ENCODE results near the gene CA14.
"Not testable (repeated sequence)": the region's sequence is repeated elsewhere in the genome, so short reads cannot be mapped to it uniquely, and the experiment has no call there.

CA14 gene

GRCh38 chr1:150212070-150212469 lies 45.5 kb upstream of the CA14 start:
- TF ChIP-seq EZH2phosphoT487 (conservative IDR thresholded peaks at IDR 0.05; ENCODE audit: low read length) (no peak), CTCF (IDR thresholded peaks at IDR 0.05; ENCODE audit: insufficient read depth, low read length, poor library complexity, severe bottlenecking) (no peak)
- no peaks in the 10 kb centered on the region for H3K9me3 ChIP-seq (ENCODE audit: insufficient read depth, low read length)
- no peak overlapping the region for H3K9ac ChIP-seq (ENCODE audit: low read length)
- no peaks in the 10 kb centered on the region for H3K27me3 ChIP-seq (ENCODE audit: low read length)
- no peak overlapping the region for H2AFZ ChIP-seq (ENCODE audit: low read depth, low read length, severe bottlenecking)
- H3K79me2 ChIP-seq (ENCODE audit: insufficient read depth, low read length): no peaks in the 10 kb centered on the region
- H3K9me2 ChIP-seq (replicated peaks; ENCODE audit: insufficient read depth, low read length): no peaks in the 10 kb centered on the region
- peaks cover 16% of the 10 kb centered on the region; the same call in 1 of the 2 replicates for H3F3A ChIP-seq (ENCODE audit: insufficient read depth)
- no peak overlapping the region for H3K4me3 ChIP-seq (ENCODE audit: insufficient read depth, low read length, poor library complexity, severe bottlenecking)
- H3K27ac ChIP-seq (ENCODE audit: low read depth, low read length): no peak overlapping the region
- 0 out of 2 replicates have a peak, but pooled peaks cover 5% of the 10 kb centered on the region for H3K36me3 ChIP-seq (ENCODE audit: low read length)
- H4K20me1 ChIP-seq (ENCODE audit: low read depth, low read length): no peaks in the 10 kb centered on the region
- H3K4me2 ChIP-seq (ENCODE audit: low read depth, low read length, poor library complexity, severe bottlenecking): no peak overlapping the region

- Histone ChIP-seq H2AFZ (ENCODE audit: low read depth, low read length, severe bottlenecking) (peak overlapping the region; percentile 34), H3K36me3 (ENCODE audit: low read length) (0 out of 2 replicates have a peak, but pooled peaks cover 6% of the 10 kb centered on the region), H3K9me2 (replicated peaks; ENCODE audit: insufficient read depth, low read length) (no peaks in the 10 kb centered on the region), H3K27ac (ENCODE audit: low read depth, low read length) (peak overlapping the region; percentile 9; the same call in 1 of the 2 replicates), H3K9me3 (ENCODE audit: insufficient read depth, low read length) (no peaks in the 10 kb centered on the region), H3K4me3 (ENCODE audit: insufficient read depth, low read length, poor library complexity, severe bottlenecking) (peak overlapping the region; percentile 39), H3K4me2 (ENCODE audit: low read depth, low read length, poor library complexity, severe bottlenecking) (peak overlapping the region; percentile 54), H3K79me2 (ENCODE audit: insufficient read depth, low read length) (no peaks in the 10 kb centered on the region), H3F3A (ENCODE audit: insufficient read depth) (peaks cover 24% of the 10 kb centered on the region), H4K20me1 (ENCODE audit: low read depth, low read length) (no peaks in the 10 kb centered on the region), H3K27me3 (ENCODE audit: low read length) (no peaks in the 10 kb centered on the region), H3K9ac (ENCODE audit: low read length) (peak overlapping the region; percentile 33; the same call in 1 of the 2 replicates)
- TF ChIP-seq EZH2phosphoT487 (conservative IDR thresholded peaks at IDR 0.05; ENCODE audit: low read length) (no peak), CTCF (IDR thresholded peaks at IDR 0.05; ENCODE audit: insufficient read depth, low read length, poor library complexity, severe bottlenecking) (no peak)
Observed at GRCh38 chr1:150213170-150214098, 44.1 kb upstream of the CA14 start.

- not testable (repeated sequence) for H3K9me2 ChIP-seq (replicated peaks; ENCODE audit: insufficient read depth, low read length); H4K20me1 ChIP-seq (ENCODE audit: low read depth, low read length); H3K36me3 ChIP-seq (ENCODE audit: low read length); H3K27ac ChIP-seq (ENCODE audit: low read depth, low read length); H3K9me3 ChIP-seq (ENCODE audit: insufficient read depth, low read length); H3K79me2 ChIP-seq (ENCODE audit: insufficient read depth, low read length); H3K27me3 ChIP-seq (ENCODE audit: low read length)
- Histone ChIP-seq H3F3A (ENCODE audit: insufficient read depth) (peaks cover 30% of the 10 kb centered on the region), H3K4me3 (ENCODE audit: insufficient read depth, low read length, poor library complexity, severe bottlenecking) (peak overlapping the region; percentile 39), H2AFZ (ENCODE audit: low read depth, low read length, severe bottlenecking) (peak overlapping the region; percentile 34), H3K9ac (ENCODE audit: low read length) (peak overlapping the region; percentile 33; the same call in 1 of the 2 replicates), H3K4me2 (ENCODE audit: low read depth, low read length, poor library complexity, severe bottlenecking) (peak overlapping the region; percentile 54)
Observed at GRCh38 chr1:150214099-150214756, 43.3 kb upstream of the CA14 start.

- H3K4me2 ChIP-seq (ENCODE audit: low read depth, low read length, poor library complexity, severe bottlenecking); H3K9ac ChIP-seq (ENCODE audit: low read length); H3K27ac ChIP-seq (ENCODE audit: low read depth, low read length); H2AFZ ChIP-seq (ENCODE audit: low read depth, low read length, severe bottlenecking); H3K79me2 ChIP-seq (ENCODE audit: insufficient read depth, low read length); H3K4me3 ChIP-seq (ENCODE audit: insufficient read depth, low read length, poor library complexity, severe bottlenecking); H4K20me1 ChIP-seq (ENCODE audit: low read depth, low read length); H3K9me2 ChIP-seq (replicated peaks; ENCODE audit: insufficient read depth, low read length); H3K9me3 ChIP-seq (ENCODE audit: insufficient read depth, low read length); H3K27me3 ChIP-seq (ENCODE audit: low read length): not testable (repeated sequence)
- Histone ChIP-seq H3F3A (ENCODE audit: insufficient read depth) (peaks cover 30% of the 10 kb centered on the region), H3K36me3 (ENCODE audit: low read length) (peaks cover 22% of the 10 kb centered on the region)
Observed at GRCh38 chr1:150215855-150216254, 41.7 kb upstream of the CA14 start.

Data from SU-DHL-6 (cell line).